Measurements from ENCODE around the gene HIPK1.
"Not testable (repeated sequence)": the region's sequence is repeated elsewhere in the genome, so short reads cannot be mapped to it uniquely, and the experiment has no call there.

HIPK1 gene

DNA sequence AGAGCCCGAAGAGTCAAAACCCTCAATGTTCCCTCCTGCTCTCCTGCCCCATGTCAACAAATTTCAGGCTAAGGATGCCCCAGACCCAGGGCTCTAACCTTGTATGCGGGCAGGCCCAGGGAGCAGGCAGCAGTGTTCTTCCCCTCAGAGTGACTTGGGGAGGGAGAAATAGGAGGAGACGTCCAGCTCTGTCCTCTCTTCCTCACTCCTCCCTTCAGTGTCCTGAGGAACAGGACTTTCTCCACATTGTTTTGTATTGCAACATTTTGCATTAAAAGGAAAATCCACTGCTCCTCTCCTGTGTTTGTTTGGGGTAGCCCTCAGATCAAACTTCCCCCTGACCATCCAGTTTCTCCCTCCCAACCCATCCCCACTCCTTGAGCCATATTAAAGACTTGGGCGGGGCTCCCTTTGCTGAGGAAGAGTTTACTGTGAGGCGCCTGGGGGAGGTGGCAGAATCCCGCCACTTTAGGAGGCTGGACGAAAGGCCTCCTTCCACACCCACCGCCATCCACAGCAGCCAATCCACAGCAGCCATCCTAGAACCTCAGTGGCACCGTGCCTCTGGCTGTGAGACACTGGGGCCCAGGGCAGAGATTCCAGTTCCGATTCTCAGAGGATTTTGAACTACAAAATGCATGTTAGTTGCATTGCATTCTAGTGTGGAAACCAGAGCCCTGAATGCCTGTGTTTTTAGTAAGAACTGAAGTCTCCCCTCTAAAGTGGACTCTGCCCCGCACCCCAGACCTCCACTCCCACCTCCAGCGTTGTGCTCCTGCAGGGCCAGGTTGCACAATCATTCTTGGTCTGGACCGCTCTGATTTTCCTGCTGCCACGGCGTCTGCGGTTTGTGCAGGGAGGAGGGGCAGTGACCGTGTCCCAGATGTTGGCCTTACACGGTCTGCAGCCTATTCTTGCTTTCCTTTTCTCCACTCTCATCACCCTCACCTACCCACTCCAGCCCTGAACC is 53.1 kb downstream of the HIPK1 start:
- peak in 2 of 56 donors; percentile 8 to 17 for DNase-seq

DNA sequence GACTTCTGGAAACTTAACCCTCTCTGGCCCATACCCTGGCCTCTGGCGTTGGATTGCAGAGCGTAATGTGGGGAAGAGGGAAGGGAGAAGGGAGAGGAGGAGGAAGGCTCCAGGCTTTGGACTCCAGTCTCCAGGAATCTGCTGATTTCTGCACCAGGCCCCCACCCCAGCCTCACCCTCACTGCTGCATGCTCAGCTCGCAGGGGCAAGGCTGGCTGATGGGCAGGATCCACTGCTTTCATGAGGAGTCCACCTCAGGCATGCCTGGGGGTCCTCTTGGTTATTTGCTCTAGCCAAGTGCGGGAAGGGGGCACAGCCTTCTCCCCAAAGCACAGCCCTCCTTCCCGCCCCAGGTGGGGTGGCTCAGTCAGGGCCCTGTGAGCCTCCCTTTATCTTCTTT is 53.8 kb downstream of the HIPK1 start:
- DNase-seq: no peak

DNA sequence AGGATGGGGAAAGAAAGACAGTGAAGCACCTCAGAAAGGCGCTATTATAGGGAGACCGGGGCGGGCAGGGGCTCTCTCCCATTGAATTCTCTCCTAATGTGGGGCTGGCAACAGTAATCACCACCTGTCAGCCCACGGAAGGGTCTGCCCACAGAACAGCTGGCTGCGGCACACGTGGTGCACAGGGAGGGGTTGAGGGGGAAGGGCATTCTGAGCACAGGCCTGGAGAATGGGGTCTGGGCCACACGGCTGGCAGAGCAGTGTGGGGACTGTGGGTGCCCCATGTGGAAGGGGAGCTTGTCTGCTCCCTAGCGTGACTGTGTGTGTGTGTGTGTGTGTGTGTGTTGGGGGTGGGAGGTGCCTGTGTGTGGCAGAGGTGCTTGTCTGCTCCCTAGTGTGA is 54.3 kb downstream of the HIPK1 start:
- DNase-seq: no peak

DNA sequence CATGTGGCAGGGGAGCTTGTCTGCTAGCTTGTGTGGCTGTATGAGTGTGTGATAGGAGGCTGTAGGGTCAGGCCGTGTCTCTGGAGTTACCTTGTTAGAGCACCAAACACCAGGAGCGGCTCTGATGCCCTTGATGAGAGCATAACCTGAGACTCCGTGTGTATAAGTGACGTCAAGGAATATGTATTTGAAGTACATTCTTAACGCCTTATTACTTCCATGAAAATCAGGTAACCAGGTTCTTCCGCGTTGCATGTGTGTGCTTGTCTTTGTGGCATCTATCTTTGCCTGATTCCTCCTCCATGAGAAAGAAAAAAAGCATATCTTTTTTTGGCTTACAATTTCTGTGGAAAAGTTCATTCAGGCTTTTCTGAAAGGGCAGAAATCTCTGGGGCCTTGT is 54.7 kb downstream of the HIPK1 start:
- no peak for DNase-seq

DNA sequence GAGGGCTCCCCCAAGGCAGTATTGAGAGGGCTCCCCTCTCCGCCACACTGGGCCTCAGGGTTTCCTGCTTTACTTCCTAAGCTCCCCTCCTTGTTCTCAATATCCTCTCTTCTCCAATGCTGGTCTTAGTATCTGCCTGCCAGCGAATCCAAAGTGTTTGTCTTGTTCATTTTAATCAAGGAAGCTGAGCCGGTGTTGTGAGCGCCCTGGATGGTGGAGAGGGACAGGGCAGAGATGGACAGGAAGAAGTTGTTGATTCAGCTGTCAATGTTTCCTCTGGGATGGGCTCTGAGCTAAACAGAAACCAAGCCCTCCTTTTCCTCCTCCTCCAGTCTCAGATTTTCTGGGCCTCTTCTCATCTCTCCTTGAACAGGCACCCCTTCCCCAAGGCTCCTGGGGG is 55.6 kb downstream of the HIPK1 start:
- no peak for DNase-seq

DNA sequence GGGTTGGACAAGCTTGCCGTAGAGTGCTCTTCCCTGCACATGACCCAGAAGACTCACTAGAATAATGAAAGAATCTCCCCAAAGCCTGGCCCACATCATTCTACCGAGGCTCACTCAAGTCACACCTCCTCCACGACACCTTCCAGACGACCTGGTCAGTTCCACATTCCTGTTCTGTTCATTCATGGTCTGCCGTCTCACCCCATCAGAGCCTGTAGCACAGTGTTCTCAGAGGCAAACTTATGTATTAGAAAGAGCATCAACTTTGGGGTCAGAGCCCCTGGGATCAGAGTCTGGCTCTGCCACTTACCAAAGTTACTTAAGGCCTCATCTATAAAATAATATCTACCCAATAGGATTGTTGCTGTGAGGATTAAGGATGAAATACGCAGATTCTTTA is 57.7 kb downstream of the HIPK1 start:
- DNase-seq: no peak

DNA sequence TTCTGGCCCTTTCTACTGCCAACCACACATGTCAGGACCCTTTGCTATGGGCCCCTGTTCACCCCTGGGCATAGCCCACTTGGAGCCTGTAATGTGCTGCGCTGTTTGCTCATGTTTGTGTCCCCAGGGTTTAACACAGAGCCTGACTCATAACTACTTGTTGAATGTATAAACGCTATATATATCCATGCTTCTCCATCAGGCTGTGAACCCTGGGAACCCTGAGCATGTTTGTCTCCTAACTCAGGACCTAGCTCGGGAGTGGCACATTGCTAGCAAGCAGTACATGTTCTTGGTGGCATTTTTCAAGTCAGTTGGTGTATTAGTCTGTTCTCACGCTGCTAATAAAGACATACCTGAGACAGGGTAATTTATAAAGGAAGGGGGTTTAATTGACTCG is 58.1 kb downstream of the HIPK1 start:
- DNase-seq: no peak

DNA sequence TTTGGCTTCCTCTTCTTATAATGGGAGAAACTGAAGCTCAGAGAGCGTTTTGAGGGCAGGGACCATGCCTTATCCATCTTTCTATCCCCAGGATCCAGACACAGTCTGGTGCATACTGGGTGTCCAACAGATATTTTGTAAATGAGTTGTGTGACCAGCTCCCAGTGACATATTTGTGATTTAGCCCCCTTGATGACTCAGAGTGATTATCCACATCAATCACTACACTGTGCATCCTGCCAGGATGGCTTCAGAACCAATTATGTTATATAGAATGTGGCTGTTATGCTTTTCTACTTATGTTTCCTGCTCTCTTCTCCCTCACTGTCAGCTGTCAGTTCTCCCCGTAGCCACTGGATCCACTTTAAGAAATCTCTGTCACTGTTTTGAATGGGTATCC is 61.4 kb downstream of the HIPK1 start:
- no peak for DNase-seq

DNA sequence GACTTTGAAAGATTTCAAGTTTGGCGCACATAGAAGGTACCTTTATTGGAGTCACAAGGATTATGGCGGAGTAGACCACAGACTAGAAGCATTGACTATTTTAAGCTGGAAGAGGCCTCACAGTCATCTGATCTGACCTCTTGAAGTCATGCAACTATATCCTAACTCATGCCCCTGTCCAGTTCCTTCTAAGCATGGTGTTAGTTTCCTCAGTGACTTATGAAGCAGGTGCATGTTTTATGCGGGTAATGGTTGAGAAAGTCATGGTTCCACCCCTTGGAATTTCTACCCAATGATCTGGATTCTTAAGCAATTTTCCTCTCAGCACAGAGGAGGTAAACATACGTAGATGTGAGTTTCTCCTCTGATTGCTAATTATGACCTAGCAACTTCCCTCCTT is 61.8 kb downstream of the HIPK1 start:
- no peak for DNase-seq

DNA sequence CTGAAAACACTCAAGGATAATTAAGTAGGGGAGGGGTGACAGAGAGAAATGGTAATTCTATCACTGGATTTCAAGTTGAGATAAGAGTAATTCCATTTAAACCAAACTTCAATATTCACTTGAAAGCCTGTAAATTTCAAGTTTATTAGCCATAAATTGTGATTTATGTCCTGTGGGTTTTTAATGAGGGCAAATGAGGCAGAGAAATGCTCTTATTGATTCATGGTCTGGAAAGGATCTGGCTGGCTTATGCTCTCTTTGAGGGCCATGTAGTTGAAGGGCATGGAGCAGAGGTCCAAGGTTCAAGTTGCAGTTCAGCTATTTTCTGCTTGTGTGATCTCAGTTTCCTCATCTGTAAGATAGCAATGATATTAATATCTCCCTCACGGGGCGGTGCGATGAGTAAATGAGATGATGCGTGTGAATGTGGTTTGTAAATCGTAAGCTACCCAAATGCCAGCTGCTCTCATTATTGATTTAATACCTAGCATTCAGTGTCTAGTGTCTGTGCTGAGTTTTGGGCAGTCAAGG is 62.4 kb downstream of the HIPK1 start:
- no peak for DNase-seq

DNA sequence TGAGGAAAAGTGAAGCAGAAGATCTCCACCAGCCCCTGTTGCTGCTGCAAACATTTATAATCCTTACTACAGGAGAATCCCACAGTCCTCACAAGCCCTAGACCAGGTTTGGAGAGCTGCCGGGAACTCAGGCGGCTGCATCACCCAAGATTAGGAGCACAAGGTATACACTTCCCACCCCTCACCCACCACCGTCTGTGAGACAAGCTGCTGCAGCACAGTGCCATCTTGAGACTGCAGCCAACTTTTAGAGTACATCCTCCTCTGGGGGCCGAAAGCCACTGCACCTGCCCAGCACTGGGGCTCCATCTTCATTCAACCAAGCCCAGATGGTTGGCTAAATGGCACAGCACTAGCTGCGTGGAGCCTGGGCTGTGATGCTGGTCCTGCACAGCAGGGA is 63.9 kb downstream of the HIPK1 start:
- DNase-seq: no peak

DNA sequence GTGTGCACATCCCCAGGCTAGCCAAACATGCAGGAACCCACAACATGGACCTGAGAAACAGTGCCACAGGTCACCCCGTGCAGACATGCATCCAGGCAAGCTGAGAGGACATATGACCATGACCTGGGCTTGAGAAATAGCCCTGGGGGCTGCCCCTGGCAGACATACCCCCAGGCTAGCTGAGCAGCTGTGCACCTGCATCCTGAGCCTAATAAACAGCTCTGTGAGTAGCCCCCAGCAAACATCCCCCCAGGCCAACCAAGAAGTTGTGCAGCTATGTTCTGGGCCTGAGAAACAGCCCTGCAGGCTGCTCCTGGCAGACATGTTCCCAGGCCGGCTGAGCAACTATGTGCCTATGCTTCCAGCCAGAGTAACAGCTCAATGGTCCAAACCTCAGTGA is 64.6 kb downstream of the HIPK1 start:
- no peak for DNase-seq

DNA sequence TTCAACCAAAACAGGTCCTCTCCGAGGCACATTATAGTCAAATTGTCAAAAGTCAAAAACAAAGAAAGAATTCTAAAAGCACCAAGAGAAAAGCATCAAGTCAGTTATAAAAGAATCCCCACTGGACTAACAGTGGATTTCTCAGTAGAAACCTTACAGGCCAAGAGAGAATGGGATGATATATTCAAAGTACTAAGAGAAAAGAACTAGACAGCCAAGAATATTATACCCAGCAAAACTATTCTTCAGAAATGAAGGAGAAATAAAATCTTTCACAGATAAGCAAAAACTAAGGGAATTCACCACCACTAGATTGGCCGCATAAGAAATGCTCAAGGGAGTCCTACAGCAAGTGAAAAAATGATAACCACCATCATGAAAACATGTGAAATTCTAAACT is 66.3 kb downstream of the HIPK1 start:
- DNase-seq: no peak

DNA sequence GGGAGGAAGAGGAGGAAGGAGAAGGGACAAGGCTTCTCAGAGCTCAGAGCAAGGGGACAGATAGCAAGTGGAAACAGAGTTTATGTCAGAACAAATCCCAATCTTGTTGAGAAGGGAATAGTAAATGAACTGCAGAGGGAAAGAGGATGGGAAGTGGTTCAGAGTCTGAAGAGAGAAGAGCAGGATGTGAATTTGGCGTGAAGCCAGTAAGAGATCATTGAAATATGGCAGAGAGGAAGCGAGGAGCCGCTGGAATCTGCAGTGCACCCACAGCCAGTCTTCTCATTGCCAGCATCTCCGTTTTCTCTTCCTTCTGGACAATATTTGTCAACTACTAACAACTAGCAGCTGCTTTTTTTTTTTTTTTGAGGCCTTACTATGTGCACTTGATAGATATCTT is 69.2 kb downstream of the HIPK1 start:
- DNase-seq: no peak

DNA sequence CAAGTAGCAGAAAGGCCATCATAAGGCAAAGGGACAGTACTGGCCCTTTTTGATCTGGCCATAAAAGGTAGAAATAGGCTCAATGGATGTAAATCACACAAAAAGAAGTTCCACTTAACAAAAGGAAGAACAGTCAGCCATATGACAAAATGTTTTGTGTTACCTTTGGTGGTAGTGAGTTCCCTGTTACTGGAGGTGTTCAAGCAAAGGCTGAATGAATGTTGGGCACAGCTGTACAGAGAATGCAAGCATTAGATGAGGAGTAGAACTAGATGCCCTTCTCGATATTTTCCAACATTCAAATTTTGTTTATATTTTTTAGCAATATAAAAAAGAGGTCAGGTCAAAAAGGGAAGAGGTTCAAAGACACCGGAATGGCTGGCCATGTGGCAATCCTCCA is 70.1 kb downstream of the HIPK1 start:
- DNase-seq: no peak

DNA sequence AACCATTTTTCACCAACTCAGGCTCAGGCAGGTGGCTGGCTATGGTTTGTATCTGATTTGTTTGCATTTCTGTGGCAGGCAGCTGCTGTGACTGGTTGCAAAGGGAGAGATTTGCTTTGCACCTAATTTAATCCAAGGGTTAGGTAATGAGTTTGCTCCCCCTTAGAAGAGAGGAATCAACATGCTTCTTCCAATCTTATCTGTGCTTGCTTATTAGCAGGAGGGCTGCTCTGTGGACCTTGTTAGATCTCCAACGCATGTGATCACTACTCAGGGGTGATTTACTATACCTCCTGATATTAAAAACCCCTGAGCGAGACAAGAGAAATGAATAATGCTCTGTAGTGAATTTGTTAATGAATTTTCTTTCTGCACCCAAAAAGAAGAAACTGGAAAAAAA is 70.7 kb downstream of the HIPK1 start:
- no peak for DNase-seq

DNA sequence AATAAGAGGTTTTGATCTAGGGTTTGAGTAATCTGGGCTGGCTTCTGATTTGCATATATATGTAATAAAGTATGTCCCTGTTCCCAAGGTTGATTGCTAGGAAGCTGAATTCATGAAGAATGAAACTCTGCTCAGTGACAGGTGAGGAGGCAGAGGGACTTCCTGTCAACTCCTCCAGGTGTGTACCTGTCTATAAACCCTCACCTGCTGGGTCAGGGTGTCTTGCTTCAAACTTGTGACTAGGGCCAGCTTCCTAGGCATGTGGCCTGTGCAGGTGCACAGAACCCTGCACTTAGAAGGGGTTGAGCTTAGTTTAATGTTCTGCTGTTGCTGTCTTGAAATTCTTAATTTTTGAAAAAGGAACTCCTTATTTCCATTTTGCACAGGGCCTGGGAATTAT is 71.3 kb downstream of the HIPK1 start:
- DNase-seq: no peak

DNA sequence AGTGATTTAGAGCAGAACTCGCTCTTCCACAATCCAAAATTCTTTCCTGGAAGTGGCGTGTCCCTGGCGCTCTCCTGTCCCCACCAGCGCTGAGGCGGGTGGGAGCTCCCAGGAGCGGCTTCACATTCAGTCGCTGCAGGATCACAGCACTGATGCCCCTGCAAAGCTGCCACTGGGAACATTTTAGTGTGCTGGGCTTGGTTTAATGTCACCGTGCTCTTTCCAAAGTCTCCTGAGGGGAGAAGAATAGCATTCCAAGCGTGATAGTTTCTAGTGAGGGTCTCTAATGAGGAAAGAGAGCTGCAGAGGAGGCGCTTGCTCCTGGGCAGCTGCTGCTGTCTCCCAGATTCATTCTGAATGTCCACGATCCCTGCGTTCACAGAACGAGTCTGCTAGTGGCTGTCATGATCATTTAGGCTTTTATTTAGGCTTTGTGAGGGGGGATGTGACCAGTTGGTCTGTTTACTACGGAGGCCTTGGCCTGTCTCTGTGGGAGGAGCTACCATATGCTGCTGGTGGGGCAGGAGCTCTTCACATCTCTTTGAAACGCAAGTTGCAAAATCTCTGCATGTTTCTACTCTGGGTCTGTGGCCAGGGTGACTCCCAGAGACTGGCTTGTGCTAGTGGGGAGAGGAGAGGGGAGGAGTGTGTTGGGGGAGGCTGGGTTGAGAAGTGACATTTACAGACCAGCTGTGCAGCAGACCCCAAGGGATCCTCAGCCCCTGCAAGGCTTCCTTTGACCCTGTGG is 73.5 kb downstream of the HIPK1 start:
- DNase-seq: no peak

DNA sequence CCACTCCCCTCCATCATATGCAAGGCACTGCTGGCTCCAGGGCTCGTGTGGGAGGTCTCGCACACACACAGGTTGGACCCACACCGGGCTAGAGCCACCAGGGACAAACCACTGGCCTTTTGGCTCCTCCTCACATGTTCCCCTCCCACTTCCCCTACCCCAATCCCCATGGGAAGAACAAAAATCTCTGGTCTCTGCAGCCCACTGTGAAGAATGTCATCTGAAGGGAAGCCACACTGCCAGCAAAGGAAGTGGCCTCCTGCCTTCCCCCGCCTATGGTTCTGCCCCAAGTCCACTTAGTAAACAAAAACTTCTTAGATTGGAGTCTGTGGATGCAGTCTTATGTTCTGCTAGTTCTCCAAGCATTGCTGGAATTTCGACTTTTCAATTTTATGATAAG is 74.3 kb downstream of the HIPK1 start:
- DNase-seq: no peak

DNA sequence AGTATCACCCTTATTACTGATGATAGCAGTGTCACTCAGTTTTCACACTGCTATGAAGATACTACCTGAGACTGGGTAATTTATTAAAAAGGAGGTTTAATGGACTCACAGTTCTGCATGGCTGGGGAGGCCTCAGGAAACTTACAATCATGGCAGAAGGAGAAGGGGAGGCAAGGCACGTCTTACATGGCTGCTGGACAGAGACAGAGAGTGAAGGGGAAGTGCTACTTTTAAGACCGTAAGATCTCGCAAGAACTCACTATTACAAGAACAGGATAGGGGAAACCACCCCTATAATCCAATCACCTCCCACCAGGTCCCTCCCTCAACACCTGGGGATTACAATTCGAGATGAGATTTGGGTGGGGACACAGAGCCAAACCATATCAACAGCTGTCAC is 77.7 kb downstream of the HIPK1 start:
- not testable (repeated sequence) for DNase-seq

DNA sequence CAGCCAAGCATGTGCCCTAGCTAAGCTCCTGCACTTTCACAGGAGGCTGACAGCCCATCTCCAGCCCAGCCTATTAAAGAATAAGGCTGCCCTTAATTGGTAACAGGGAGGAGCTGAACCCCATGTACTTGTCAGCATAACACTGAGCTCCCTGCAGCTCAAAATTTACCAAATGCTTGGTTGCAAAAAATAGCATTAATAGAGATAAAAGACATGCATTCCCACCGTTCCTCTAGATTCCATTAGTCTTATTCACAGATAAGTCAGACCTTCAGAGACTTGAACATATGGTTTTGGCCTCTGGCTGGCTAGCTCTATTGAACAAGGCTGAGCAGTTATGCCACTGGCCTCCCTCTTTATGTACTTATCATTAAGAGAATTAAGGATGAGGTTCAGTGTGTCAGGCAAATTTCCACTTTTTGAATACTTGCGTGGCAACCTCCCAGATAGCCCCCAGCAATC is 79.4 kb downstream of the HIPK1 start:
- DNase-seq: no peak

DNA sequence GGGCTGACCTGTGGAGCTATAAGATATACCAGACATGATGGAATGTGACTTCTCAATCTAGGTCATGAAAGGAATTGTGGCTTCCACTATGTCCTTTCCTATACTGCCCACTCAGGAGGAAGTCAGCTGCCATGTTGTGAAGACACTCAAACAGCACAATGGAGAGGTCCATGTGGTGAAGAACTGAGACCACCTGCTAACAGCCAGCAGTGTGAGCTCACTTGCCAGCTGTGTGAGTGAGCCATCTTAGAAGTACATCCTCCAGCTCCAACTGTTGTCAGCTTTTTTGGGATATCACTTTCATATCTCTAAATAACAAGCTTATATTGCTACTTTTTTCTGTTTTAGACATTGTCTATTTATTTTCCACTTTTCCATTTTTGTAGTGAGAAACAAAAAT is 79.9 kb downstream of the HIPK1 start:
- no peak for DNase-seq
